ENCODE results near the gene C5orf63.
"Not testable (repeated sequence)": the region's sequence is repeated elsewhere in the genome, so short reads cannot be mapped to it uniquely, and the experiment has no call there.

Gene C5orf63

DNA sequence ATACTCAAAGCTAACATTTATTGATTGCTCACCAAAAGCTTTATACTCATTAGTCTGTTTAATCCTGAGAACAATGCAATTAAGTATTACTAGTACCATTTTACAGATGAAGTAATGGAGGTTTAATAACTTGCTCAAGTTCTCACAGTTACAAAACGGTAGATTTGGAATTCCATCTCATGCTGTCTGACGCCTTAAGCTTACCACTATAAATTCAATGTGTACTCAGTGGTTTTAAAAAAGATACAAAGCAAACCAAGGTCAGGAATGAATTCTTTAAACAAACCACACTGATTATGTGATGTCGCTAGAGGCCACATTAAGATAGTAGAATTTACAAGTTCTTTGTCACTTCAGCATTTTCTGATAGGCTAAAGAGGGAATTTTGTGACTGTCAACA, 1.2 kb upstream of the C5orf63 start:
- DNase-seq (ENCODE audit: low spot score) = no peak

- DNase-seq (ENCODE audit: low spot score) = no peak
Measured at GRCh38 chr5:127070243-127070642, 3.1 kb downstream of the C5orf63 start.

- DNase-seq (ENCODE audit: low spot score) = no peak
Measured at GRCh38 chr5:127068493-127069214, 4.6 kb downstream of the C5orf63 start.

DNA sequence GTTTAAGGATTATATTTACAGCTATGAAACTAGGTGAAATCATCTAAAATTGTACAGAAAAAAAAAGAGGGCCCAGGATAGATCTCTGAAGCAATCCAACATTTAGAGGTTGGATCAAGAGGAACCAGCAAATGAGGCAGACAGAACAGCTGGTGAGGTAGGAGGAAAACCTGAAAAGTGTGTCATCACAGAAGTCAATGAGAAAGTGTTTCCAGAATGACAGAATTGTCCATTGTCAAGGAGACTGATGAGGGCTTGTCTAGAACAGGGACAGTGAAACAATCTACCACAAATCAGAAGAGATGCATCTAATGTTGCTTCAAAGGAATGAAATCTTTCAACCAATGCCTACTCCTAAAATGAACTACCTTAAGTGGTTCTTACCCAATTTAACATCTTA, 6.6 kb downstream of the C5orf63 start:
- DNase-seq (ENCODE audit: low spot score) = no peak

DNA sequence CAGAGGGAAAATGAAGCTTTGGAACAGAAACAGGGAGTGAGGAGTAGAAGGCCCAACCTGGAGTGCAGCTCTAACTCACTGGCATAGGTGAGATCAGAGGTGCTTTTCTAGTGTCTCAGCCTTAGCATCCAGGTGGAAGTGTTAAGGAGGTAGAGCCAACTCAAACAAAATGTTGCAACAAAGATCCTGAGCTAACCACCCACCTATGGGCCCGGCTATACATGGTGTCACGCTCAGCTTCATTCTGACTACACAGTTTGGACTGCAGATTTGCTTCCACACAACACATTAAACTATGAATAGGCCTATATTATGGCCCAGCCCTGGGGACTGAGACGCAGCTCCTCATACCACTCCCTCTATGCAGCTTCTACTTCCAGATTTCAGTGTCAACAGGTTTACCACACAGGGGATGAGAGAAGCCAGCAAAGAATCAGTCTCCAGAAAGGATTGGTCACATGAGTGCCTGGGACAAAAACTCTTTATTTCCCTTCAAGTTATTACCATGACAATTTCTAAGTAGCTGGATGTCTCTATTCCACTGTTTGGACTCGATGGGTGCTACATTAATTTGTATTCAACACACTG, 9.0 kb downstream of the C5orf63 start:
- DNase-seq (ENCODE audit: low spot score) = no peak

- DNase-seq (ENCODE audit: low spot score) = no peak
Measured at GRCh38 chr5:127063257-127063913, 9.9 kb downstream of the C5orf63 start.

DNA sequence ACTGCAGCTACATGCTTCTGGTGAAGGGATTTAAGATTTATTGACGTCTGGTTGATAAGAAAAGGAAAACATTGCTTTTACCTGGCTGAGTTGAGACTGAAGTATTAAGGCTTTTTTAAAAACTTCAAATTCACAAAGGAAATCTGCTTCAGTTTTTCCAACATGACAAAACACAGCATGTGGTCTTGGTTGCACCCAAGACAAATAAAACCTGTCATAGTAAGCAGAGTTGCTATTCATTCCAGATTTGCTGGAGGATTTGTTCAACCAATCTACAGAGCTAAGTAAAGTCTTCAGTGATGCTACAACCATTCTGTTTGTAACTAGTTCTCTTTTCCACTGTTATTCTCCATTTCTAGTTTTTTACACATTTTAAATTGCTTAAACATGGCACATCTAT, 11.3 kb downstream of the C5orf63 start:
- no peak for DNase-seq (ENCODE audit: low spot score)

DNA sequence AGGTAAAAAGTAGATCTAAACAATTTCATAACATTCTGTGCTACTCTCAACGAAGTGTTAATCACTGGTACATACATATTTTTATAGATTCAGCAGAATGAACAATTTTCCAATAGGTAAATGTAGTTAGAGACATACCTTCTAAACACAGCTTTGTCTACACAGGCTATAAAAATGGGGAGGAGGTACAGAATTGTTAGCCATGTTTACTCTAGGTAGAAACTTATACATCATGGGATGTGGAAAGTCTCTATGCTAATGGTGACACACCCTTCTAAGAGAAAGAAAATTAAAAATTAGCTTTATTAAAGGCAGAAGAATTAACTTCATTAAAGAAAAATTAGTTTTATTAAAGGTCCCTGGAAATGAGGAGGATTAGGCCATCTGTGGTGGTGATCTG, 11.8 kb downstream of the C5orf63 start:
- DNase-seq (ENCODE audit: low spot score) = no peak

- DNase-seq (ENCODE audit: low spot score) = no peak
Measured at GRCh38 chr5:127060470-127060985, 12.8 kb downstream of the C5orf63 start.

GRCh38 chr5:127056896-127057295, 16.4 kb downstream of the C5orf63 start:
- no peak for DNase-seq (ENCODE audit: low spot score)

DNA sequence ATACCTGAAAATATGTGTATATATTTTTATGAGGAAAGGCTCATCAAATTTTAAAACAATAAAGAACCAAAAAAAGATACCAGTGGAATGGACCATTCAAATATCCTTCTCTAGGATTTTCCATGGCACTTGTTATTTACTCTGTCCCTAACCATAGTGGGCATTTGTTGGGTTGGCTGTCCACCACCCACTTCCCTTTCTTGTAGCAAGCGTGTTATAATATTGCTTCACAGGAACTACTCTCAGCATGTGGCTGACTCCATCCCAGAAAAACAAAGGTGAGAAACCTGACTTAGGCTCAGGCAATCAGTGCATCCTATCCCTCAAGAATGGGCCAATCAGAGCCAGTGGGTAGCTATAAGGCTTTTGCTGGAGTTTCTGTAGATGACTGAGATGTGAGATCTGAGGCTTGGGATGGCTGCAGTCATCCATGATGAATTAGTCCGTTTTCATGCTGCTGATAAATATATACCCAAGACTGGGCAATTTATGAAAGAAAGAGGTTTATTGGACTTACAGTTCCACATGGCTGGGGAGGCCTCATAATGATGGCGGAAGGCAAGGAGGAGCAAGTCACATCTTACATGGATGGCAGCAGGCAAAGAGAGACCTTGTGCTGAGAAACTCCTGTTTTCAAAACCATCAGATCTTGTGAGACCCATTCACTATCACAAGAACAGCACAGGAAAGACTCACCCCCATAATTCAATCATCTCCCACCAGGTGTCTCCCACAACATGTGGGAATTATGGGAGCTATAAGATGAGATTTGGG, 17.2 kb downstream of the C5orf63 start:
- DNase-seq (ENCODE audit: low spot score) = no peak

GRCh38 chr5:127053551-127053950, 19.8 kb downstream of the C5orf63 start:
- not testable (repeated sequence) for DNase-seq (ENCODE audit: low spot score)

- no peak for DNase-seq (ENCODE audit: low spot score)
Measured at GRCh38 chr5:127053049-127053448, 20.3 kb downstream of the C5orf63 start.

DNA sequence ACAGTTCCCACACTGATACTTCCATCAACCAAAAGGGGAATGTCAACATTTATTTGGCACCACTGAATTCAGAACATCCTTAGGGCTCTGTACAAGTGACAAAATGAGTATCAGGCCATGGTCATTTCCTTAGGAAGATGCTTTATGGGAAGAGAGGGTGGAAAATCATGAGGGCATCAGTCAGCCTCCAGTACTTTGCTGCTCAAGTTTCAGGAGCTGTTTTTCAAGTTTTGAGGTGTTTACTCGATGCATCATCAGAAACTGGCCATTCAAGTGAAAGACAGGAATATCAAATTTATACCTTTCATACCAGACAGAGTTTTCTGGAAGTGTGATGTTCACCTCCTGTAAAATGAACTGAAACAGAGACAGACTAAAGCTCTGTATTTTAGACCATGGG, 21.7 kb downstream of the C5orf63 start:
- DNase-seq (ENCODE audit: low spot score) = no peak

- DNase-seq (ENCODE audit: low spot score) = no peak
Measured at GRCh38 chr5:127046343-127047072, 26.8 kb downstream of the C5orf63 start.

GRCh38 chr5:127042593-127042992, 30.7 kb downstream of the C5orf63 start:
- DNase-seq (ENCODE audit: low spot score) = no peak

DNA sequence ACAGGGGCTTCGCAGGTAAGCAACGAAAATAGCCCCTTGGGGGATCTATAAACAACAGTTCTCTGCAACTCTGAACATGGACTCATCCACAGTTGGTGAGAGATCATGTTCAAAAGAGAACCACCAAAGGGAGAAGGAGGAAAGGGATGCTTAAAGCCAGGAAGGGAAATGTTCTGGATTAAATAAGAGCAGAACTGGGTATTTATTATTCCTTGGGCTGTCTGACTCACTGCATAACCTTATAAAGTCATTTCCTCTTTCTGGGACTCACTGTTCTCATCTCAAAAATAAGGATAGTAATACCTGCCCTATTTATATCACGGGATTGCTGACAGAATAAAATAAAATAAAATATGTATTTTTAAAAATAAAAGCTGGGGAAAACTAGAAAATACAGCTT, 31.7 kb downstream of the C5orf63 start:
- DNase-seq (ENCODE audit: low spot score) = no peak

DNA sequence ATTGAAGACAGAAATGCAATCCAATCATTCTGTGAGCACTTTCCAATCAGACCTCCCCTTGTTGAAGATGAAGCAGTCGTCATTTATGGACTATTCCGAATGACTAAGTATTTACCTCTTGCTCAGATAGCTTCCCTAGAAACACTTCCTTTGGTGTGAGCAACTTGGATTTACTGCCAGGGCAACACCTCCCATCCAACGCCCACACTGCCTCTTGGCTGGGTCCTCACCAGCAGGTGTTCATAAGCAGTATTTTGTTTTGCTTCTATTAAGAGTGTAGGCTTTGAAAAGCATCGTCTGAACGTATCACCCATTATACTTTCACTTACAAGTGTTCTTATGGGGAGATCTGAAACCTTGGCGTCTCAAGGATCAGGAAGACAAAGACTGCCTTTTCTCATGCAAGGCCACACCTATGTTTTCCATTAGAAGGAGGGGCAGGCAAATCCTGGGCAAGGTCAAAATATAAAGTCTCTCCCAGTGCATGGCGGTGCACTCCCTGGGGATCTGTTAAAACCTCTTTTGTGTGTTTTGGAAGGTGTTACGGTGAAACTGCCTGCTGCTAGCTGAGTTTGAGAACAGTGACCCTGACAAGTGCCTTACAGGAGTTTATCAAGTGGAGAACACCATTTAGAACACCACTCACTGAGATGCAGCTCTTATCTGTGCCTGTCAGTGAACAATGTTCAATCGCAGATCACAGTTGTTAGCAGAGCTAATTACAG, 32.3 kb downstream of the C5orf63 start:
- no peak for DNase-seq (ENCODE audit: low spot score)

GRCh38 chr5:127038550-127038949, 34.8 kb downstream of the C5orf63 start:
- no peak for DNase-seq (ENCODE audit: low spot score)

DNA sequence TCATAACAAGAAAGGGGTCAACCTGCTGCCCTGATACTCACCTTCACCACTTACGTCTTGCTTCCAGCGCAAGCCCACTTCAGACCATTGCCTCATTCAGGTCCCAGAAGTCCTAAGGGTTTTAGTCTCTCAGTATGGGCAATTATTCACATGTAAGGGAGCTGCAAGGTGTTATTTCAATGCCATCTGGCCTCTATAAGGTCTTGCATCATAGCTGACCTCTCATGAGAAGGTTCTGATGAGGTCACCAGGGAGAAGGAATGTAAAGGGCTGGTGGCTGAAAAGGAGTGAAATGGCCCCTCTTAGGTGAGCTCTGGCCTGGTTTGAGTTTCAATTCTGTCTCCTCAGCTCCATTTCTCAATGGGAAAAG, 41.5 kb downstream of the C5orf63 start:
- no peak for DNase-seq (ENCODE audit: low spot score)

Measured in putamen (tissue), 1 donor.